NB4 (cell line): ENCODE results near the gene FFAR1.

Experiments used
- CTCF ChIP-seq: IDR thresholded peaks from one replicate; pipeline ENCODE4 v1.5.1; 2012; ENCODE audit warnings: low read depth, low read length
- MAX ChIP-seq: IDR thresholded peaks from 2 replicates; pipeline ENCODE4 v1.6.1; 2011; ENCODE audit warnings: low read depth, low read length
- MYC ChIP-seq: IDR thresholded peaks from 2 replicates; pipeline ENCODE4 v1.6.1; 2011; ENCODE audit warnings: low read depth, low read length
- POLR2A ChIP-seq: IDR thresholded peaks from 2 replicates; pipeline ENCODE4 v1.6.1; 2011; ENCODE audit warnings: mild to moderate bottlenecking; ENCODE audit not compliant: insufficient read length; ENCODE audit errors: extremely low read depth

- TF ChIP-seq MYC (no peak), CTCF (no peak), MAX (no peak), POLR2A (no peak)
Observed at GRCh38 chr19:35334144-35334753, 13.5 kb upstream of the FFAR1 start.
